Kidney tubule cell (primary cell): Measurements from ENCODE around the gene ZNF501.
A peak's percentile ranks its signal among the peaks of the same experiment; 100 is the strongest.

Experiments
- DNase-seq: peaks from one replicate; pipeline ENCODE4 v3.0.0-alpha.2; 2018; ENCODE audit warnings: low spot score

The ZNF501 gene

GRCh38 chr3:44729384-44729910, at the start of gene ZNF501:
TSS of gene ZNF501 (plus strand) at chr3:44729635. CDS start at chr3:44734422, 4,787 bp downstream.
- peak; percentile 84 for DNase-seq

GRCh38 chr3:44680921-44681455, 48.4 kb upstream of the ZNF501 start:
- peak; percentile 89 for DNase-seq

GRCh38 chr3:44682182-44682896, 47.1 kb upstream of the ZNF501 start:
- peak; percentile 86 for DNase-seq

GRCh38 chr3:44685128-44685800, 44.2 kb upstream of the ZNF501 start:
- peak; percentile 83 for DNase-seq

- no peak for DNase-seq
Measured at GRCh38 chr3:44687898-44688297, 41.5 kb upstream of the ZNF501 start.

GRCh38 chr3:44712455-44713075, 16.9 kb upstream of the ZNF501 start, which contains the start of gene ZNF502:
TSS of gene ZNF502 (plus strand) at chr3:44712660. CDS start at chr3:44720262, 7,602 bp downstream.
- DNase-seq: peak; percentile 82

GRCh38 chr3:44721231-44722102, 8.0 kb upstream of the ZNF501 start:
- DNase-seq: no peak

- no peak for DNase-seq
Measured at GRCh38 chr3:44722103-44722401, 7.4 kb upstream of the ZNF501 start.

- no peak for DNase-seq
Measured at GRCh38 chr3:44734646-44735168, 5.3 kb downstream of the ZNF501 start.

GRCh38 chr3:44761101-44761423, 31.6 kb downstream of the ZNF501 start:
- DNase-seq: no peak

- DNase-seq: peak; percentile 96
Measured at GRCh38 chr3:44761424-44762169, 32.2 kb downstream of the ZNF501 start, which contains the start of the genes KIAA1143 and KIF15. TSS of gene KIAA1143 (minus strand) at chr3:44761619. CDS start at chr3:44761602, 17 bp downstream. TSS of gene KIF15 (plus strand) at chr3:44761794. CDS start at chr3:44761866, 72 bp downstream.

- peak; percentile 15 for DNase-seq
Measured at GRCh38 chr3:44762170-44762677, 32.8 kb downstream of the ZNF501 start.

GRCh38 chr3:44762690-44763089, 33.3 kb downstream of the ZNF501 start:
- DNase-seq: no peak

- DNase-seq: no peak
Measured at GRCh38 chr3:44764248-44764647, 34.8 kb downstream of the ZNF501 start.

GRCh38 chr3:44771424-44772098, 42.1 kb downstream of the ZNF501 start:
- no peak for DNase-seq

GRCh38 chr3:44772099-44772442, 42.6 kb downstream of the ZNF501 start:
- no peak for DNase-seq

- no peak for DNase-seq
Measured at GRCh38 chr3:44782891-44783290, 53.5 kb downstream of the ZNF501 start.
